Right ventricle myocardium superior (tissue), 1 donor: ENCODE data around the gene HDC. TPM values are rescaled to one million over a fixed set of nuclear protein-coding genes. Genes with fewer than 3 reads are reported as not detected.

Experiments
- ATAC-seq: fragments of 200-7000 bp; cut with Tn5 transposase; one replicate; pipeline ENCODE4 v1.9.1; 2020; ENCODE audit warnings: mild to moderate bottlenecking; ENCODE audit not compliant: poor library complexity
- DNase-seq: peaks from one replicate; pipeline ENCODE4 v3.0.0-alpha.2; 2020
- intact Hi-C: fragments of 100-400 bp; cut with DNase I; formaldehyde crosslinking; loops from one replicate; pipeline ENCODE4 v1.11.2; 2022
- long read RNA-seq: library from polyadenylated mRNA; unstranded; transcript quantifications from one replicate; pipeline ENCODE4 v2.0.0, GENCODE V29; 2021
- total RNA-seq: library from RNA; stranded (reverse); fragmentation: NEBNext Ultra II Directional; extraction: Animal tissue kit (Norgen Biotek cat#: 25700); gene quantifications from one replicate; pipeline ENCODE4 v1.2.1, GENCODE V29; 2021
- donor health status: DM: no; HTN: yes; CAD: no; lungs with severe emphysema.

The HDC gene, protein sequence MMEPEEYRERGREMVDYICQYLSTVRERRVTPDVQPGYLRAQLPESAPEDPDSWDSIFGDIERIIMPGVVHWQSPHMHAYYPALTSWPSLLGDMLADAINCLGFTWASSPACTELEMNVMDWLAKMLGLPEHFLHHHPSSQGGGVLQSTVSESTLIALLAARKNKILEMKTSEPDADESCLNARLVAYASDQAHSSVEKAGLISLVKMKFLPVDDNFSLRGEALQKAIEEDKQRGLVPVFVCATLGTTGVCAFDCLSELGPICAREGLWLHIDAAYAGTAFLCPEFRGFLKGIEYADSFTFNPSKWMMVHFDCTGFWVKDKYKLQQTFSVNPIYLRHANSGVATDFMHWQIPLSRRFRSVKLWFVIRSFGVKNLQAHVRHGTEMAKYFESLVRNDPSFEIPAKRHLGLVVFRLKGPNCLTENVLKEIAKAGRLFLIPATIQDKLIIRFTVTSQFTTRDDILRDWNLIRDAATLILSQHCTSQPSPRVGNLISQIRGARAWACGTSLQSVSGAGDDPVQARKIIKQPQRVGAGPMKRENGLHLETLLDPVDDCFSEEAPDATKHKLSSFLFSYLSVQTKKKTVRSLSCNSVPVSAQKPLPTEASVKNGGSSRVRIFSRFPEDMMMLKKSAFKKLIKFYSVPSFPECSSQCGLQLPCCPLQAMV
- total RNA-seq, result 0.65 TPM
- long read RNA-seq, partial matches to known transcripts, result 0 of 1 reads
- long read RNA-seq, other reads (novel, unspliced or antisense), result 1 of 1 reads

DNA sequence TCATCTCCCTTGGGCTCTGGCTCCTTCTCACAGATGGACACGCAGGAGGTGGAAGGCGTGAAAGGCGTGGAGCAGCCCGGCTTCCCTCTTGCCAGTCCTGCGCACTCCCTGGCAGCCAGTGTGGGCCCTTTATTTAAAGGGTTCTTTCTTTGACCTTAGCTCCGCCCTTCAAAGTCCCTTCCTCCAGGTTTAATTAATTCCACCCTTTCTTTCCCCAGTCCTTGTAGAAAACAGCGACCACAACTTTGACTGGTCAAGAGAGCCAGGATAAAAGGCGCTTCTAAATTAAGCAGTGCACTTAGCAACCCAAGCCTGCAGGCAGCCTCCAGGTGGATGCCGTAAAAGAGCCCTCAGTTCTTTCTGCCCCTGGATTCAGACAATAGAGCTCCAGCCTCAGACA lies at the start of gene HDC:
TSS of gene HDC (minus strand) at position 107 of the 400 bp plus-strand sequence. CDS start at position 4, 103 bp downstream.
- intact Hi-C loops, result no loop called here
- no peak for ATAC-seq

DNA sequence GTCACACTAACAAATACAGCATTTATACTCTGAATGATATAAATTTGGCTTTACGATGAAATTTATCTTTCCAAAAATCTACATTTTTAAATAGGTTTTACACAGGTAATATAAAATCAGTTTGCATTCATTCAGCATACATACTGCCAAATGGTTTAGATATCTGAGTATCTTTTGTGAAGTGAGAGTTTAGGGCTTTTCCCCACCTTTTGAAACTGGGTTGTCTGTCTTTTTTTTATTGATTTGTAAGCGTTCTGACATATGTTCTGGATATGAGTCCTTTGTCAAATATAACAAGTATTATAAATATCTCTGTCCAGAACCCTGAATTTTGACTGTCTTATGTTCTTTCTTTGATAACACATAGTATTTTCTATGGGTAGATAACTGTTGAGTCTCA lies 47.1 kb upstream of the HDC start:
- no peak for ATAC-seq
- no peak for DNase-seq
- intact Hi-C loops, result no loop called here

More for the DNA sequence above, at the start of gene HDC:
- DNase-seq, result no peak

DNA sequence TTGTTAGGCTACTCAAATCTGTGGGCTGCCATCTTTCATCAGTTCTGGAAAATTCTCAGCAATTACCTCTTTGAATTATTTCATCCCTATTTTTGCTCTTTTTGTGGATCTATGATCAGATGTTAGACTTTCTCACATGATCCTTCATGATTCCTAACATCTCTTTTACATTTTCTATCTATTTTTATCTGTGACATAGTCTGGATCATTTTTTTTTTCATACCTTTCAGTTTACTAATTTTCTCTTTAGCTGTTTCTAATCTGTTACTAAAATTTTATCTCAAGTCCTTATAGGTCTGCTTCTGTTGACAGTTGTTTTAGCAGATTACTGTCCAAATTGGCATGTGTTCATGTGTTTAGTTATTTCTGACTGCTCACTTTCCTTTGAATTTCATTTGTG lies 42.3 kb upstream of the HDC start:
- no peak for DNase-seq
- intact Hi-C loops, result no loop called here
- no peak for ATAC-seq

DNA sequence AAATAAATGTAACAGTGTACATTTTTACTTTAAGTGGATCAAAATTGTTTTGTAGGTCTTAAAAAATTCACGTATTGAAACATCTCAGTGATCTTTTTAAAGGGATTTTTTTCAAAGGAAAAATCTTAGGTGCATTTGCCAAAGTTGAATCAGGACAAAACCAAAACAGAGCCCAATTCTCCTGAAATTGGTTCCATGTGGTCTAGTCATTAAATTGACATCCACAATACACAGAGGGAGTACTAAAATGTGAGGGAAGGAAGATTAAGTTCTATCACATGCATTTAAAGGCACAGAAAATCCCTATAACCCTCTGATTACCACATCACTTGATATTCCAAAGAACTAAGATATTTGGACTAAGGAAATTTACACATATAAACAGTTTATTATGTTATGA lies 39.3 kb upstream of the HDC start:
- intact Hi-C loops, result no loop called here
- no peak for DNase-seq

DNA sequence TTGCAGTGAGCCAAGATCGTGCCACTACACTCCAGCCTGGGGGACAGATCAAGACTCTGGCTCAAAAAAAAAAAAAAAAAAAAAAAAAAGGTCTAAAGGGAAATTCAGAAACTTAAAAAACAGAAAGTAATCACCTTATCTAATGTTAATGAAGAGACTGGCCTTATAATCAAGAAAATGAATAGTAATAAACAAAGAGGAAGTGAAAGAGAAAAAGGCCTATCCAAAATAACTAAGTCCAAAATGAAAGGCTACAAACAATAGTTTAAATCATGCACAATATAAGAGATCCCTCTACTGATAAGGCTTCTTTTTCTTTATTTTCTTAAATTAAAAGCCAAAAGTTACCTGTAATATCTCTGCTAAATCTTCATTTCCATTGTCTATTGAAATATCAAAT lies 37.1 kb upstream of the HDC start:
- ATAC-seq (no peak), DNase-seq (no peak)
- intact Hi-C loops, result no loop called here

More for the DNA sequence above, 39.3 kb upstream of the HDC start:
- no peak for ATAC-seq

DNA sequence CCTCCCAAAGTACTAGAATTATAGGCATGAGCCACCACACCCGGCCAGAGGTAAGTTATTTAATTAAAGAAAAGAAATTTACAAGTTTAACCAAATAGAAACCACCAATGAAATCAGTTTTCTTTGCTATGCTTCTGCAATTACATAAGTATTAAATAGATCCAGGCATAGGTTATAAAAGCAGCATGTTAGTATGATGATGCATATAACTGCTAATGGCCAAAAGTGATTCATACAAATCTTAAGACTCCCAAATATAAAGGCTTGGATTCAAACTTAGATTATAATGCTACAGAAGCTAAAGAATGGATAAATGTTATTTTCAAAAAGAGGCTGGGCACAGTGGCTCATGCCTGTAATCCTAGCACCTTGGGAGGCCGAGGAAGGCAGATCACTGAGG lies 32.8 kb upstream of the HDC start:
- ATAC-seq (no peak), DNase-seq (no peak)
- intact Hi-C loops, result no loop called here

DNA sequence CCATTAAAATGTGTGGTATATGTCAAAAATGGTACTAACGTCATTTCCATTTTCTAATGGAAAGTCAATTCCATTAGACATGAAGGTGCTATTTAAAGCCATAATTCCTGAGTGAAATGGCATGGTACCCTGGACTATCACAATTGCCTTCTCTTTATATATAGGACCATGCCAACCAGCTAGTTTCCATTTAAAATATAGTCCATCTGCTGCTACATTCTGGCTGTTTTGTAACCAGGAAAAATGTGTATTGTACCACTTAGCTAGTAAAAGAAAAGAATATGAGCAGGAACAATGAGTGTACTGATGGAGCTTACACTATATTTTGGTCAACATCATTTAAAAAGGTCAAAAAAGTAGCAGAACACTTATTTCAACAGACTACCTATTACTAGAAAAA lies 30.4 kb upstream of the HDC start:
- intact Hi-C loops, result no loop called here
- DNase-seq (no peak), ATAC-seq (no peak)

DNA sequence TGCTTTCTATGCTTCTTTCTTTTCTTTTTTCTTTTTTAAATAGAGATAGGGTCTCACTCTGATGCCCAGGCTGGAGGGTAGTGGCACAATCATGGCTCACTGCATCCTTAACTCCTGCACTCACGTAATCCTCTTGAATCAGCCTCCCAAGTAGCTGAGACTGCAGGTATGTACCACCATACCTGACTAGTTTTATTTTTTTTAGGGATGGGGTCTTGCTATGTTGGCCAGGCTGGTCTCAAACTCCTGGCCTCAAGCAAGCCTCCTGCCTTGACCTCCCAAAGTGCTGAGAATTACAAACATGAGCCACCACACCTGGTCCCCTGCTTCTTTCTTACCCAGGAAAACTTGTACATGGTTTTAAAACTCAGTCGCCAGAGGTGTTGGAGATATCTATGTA lies 24.2 kb upstream of the HDC start:
- no peak for DNase-seq
- intact Hi-C loops, result no loop called here
- no peak for ATAC-seq

DNA sequence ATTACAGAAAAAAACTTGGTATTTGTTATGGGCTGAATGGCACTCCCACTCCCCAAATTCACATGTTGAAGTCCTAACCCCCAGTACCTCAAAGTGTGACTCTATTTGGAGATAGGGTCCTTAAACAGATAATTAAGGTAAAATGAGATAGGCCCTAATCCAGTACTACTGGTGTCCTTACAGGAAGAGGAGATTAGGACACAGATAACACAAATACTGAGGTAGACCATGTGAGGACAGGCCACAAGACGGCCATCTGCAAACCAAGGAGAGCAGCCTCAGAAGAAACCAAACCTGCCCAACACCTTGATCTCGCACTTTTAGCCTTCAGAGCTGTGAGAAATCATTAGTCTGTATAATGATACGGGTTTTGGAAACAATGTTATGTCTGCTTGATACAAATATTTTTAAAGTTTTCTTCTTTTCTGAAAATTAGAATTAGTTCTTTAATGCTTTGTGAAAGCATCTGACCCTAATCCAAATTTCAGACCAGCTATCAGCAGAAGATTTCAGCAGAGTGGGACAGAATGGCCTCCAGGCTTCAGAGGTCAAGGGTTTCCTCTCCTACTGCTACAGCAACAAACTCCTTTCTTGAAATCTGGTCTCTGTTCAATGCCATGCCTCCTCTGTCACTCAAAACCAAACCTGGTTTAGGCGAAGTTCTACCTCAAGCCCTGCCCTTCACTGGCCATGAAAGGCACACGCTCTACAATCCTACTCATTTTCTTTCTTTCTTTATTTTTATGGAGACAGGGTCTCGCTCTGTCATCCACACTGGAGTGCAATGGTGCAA lies 22.0 kb upstream of the HDC start:
- DNase-seq (no peak), ATAC-seq (no peak)

DNA sequence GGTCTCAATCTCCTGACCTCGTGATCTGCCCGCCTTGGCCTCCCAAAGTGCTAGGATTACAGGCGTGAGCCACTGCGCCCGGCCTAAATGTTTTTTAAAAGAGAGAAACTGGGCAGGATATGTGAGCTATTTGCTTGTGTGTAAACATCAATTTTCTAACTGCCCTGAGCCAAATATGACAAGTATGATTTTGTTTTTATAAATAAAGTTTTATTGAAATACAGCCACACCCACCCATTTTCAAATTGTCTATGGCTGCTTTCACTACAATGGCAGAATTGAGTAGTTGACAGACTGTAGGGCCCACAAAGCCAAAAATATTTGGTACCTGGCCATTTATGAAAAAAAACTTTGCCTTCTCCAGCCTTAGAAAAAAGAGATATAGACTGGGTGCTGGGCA lies 15.9 kb upstream of the HDC start:
- no peak for DNase-seq
- intact Hi-C loops, result no loop called here
- ATAC-seq, result no peak

More for the DNA sequence above, 22.0 kb upstream of the HDC start:
- intact Hi-C loops, result no loop called here

DNA sequence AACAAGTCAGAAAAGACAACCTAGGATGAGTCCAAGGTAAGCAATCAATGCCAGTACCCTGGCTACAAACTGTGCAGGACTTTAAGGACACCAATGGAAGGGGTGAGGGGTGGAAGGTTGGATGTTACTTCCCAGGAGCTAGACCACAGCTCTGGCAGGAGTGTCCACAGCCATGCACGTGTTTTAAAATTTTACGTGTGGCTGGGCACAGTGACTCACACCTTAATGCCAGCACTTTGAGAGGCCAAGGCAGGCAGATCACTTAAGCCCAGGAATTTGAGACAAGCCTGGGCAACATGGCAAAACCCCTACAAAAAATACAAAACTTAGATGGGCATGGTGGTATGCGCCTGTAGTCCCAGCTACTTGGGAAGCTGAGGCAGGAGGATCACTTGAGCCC lies 14.7 kb upstream of the HDC start:
- intact Hi-C loops, result no loop called here
- DNase-seq (no peak), ATAC-seq (no peak)

DNA sequence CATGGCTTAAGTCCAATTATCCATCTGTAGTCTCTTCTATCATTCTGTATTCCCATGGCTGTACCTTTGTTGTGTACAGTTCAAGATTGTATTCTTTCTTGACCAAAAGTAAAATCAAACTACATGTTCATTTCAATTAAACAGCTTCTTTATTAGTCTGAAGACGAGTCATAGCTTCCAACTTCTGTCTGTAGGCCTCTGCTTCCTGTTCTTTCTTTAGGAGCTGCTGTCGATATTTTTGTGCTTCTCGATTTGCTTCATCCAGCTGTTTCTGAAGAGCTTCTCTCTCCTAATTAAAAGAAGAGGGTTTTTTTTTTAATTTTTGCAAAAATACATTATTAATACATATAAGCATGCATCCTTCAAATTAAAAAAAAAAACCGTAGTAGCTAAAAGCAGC lies 13.0 kb upstream of the HDC start:
- ATAC-seq (no peak), DNase-seq (no peak)
- intact Hi-C loops, result no loop called here

DNA sequence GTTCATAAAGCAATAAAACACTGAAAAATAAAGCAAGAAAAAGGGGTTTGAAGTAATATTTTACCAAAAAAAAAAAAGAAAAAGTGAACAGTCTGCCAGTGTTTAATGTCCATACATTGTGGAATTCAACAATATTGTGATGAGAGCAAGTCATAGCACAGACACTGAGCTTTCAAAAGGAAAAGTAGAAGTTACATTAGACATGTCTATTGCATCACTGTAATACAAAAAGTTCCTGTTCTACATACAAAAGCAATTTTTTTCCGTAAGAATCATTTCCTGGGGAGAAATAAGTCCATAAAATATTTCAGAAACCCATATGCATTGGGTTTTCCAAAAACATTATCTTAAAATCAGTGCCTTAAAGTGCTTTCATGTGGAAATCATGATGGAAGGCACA lies 11.8 kb upstream of the HDC start:
- intact Hi-C loops, result no loop called here
- no peak for DNase-seq
- ATAC-seq, result no peak

DNA sequence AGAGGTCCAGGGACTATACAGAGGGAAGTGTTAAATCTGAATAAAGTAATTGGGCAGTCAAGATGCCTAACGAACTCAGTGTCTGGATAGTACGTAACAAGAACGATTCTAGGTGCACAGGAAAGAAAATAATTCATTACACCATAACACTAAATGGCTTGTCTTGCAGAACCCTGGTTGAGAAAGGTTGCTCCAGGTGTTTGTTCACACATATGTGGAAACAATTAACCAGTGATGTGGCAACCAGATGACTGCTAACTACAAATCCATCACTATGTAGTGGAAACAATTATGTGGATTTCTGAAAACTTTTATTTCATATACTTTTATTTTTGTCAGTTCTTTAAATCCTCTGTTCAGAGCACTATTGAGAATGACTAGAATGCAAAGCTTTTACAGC lies 10.4 kb upstream of the HDC start:
- no peak for DNase-seq
- ATAC-seq, result no peak
- intact Hi-C loops, result no loop called here

DNA sequence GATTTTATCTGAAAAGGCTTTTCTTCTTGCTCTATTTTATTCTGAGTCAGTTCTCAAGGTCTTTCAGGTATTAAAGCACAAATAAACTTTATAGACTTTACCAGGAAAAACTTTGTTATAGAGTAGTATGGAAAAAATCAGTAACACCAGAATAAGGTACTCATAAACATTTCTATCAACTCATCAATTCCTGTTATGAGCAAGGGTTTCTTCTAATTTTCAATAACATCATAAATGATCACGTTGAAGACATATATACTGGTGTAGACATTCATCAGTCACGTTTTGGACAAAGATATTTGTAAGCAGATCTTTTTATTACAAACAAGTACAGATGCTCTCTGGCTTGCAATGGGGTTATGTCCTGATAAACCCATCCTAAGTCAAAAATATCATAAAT lies 9.6 kb upstream of the HDC start:
- intact Hi-C loops, result no loop called here
- ATAC-seq, result no peak
- no peak for DNase-seq

DNA sequence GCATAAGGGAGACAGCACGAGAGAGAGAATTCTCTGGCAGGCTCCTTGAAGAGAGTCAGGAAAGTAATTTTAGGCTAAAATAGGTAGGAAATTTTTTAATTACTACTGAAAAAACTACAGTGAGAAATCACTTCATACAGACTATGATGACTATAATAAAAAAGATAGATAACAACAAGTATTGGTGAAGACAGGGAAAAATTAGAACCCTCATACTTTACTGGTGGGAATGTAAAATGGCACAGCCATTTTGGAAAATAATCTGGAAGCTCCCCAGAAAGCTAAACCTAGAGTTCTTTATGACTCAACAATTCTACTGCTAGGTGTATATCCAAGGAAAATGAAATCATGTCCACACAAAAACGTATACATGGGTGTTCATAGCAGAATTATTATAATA lies 2.1 kb upstream of the HDC start:
- no peak for DNase-seq
- intact Hi-C loops, result no loop called here
- no peak for ATAC-seq

DNA sequence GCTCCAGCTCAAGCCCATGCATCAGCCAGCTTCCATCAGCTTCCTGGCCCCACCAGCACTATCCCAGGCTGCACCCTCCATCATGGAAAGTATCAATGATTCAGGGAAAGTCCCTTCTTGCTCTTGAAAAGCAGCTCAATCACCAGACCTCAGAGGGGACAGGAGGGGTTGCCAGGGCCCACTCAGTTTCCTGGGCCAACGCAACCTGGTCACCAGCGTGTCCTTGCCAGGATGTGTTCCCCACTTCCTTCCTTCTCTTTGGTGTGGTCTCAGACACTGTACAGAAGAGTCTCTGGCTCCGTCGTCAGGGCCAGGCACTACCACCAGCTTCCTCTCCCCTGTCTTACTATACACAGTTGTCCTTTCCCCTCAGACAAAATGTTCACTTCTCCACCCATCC lies 3.0 kb downstream of the HDC start:
- intact Hi-C loops, result no loop called here
- DNase-seq, result no peak
- no peak for ATAC-seq

DNA sequence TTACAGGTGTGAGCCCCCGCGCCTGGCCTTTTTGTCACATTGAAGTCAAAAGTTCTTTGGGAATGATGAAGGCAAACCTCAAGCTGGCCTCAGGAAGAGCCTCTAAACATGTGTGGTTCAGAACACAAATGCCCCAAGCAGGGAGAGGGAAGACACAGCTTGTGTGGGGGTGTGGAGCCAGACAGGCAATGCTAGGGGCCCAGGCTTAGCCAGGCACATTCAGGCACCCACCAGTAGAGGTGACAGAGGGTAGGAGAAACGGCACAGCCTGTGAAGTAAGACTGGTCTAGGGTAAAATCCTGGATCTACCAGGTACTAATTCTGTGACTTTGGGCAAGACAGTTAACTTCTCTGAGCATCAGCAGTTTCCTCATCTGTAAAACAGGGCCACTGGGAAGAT lies 3.5 kb downstream of the HDC start:
- intact Hi-C loops, result no loop called here
- no peak for ATAC-seq
- no peak for DNase-seq

DNA sequence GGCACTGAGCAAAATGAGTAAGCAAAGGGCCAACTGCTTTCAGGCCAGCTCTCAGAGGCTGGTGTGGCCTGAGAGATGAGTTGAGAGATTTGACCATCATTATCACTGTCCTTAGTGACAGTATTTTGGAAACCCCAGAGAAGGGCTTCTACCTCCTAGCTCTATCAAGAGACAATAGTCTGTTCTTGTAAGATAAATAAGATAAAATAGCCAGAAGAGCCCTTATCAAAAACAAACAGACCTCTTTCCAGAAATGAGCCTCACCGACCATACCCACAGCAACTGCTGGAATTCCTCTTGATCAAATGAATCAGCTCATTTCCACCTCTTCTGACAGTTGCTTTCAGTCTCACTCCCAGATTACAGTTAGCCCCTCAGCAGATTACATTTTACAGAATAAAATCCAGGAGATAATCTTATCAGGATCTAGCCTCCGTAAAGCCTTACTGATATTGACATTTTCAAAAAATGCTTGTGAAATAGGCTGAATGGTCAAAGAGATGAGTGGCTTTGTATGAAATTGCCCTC lies 4.5 kb downstream of the HDC start:
- ATAC-seq (no peak), DNase-seq (no peak)
- intact Hi-C loops, result no loop called here
